Skeletal muscle tissue (tissue), 4 donors: ENCODE results near the gene ANXA8L1. TPM values are rescaled to one million over a fixed set of nuclear protein-coding genes. Genes with fewer than 3 reads are reported as not detected.
"Not testable (repeated sequence)": the region's sequence is repeated elsewhere in the genome, so short reads cannot be mapped to it uniquely, and the experiment has no call there.

Source experiments
- H3K27ac ChIP-seq: one replicate; pipeline ENCODE4 v1.7.0; 2013; ENCODE audit warnings: mild to moderate bottlenecking, low read depth, low read length, inconsistent platforms
- H3K27me3 ChIP-seq, 3 donors: one replicate each; pipeline ENCODE4 v1.7.0; 2013; ENCODE audit warnings: low read length in 3 of 3; ENCODE audit not compliant: control insufficient read depth in 3 of 3, insufficient read depth in 3 of 3
- H3K36me3 ChIP-seq, 3 donors: one replicate each; pipeline ENCODE4 v1.7.0; 2013; ENCODE audit warnings: low read length in 3 of 3; ENCODE audit not compliant: control insufficient read depth in 3 of 3, insufficient read depth in 3 of 3
- H3K4me1 ChIP-seq, 3 donors: one replicate each; pipeline ENCODE4 v1.7.0; 2013; ENCODE audit warnings: low read length in 3 of 3, mild to moderate bottlenecking in 3 of 3; ENCODE audit not compliant: control insufficient read depth in 3 of 3, insufficient read depth in 3 of 3
- H3K4me3 ChIP-seq, 3 donors: one replicate each; pipeline ENCODE4 v1.7.0; 2013; ENCODE audit warnings: low read length in 3 of 3
- H3K9ac ChIP-seq, 3 donors: one replicate each; pipeline ENCODE4 v1.7.0; 2013; ENCODE audit warnings: low read length in 3 of 3, mild to moderate bottlenecking in 3 of 3, moderate library complexity in 2 of 3, low read depth in 1 of 3
- H3K9me3 ChIP-seq, 3 donors: one replicate each; pipeline ENCODE4 v1.7.0; 2013; ENCODE audit warnings: low read length in 3 of 3; ENCODE audit not compliant: control insufficient read depth in 3 of 3
- total RNA-seq: library from RNA; depleted of rRNA; stranded (reverse); fragments of >200 nt; gene quantifications from one replicate; pipeline ENCODE4 v1.2.3, GENCODE V29; 2014
- donor health status: Osteomylitis.

The ANXA8L1 gene
- total RNA-seq, 1 donor from 2014 or later = 0.52 TPM

GRCh38 chr10:46368956-46369355 is 6.6 kb upstream of the ANXA8L1 start:
- H3K4me1 ChIP-seq, H3K4me3 ChIP-seq, H3K9ac ChIP-seq, H3K9me3 ChIP-seq, H3K27me3 ChIP-seq, H3K27ac ChIP-seq, H3K36me3 ChIP-seq: not testable (repeated sequence)

DNA sequence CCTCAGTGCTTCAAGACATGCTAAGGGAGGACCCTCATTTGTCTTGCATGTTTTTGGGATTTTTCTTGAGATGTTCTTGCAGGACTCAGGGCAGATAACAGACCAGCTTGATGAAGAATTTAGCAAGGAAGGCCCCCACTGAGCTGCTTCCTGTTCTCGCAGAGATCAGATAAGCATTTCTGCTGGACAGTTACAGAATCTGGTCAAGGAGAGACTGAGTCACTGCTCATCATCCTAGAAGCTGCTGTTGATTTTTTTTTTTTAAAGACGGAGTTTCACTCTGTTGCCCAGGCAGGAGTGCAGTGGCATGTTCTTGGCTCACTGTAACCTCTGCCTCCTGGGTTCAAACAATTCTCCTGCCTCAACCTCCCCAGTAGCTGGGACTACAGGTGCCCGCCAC is 1.2 kb upstream of the ANXA8L1 start:
- H3K27ac ChIP-seq, H3K9me3 ChIP-seq, H3K4me1 ChIP-seq, H3K27me3 ChIP-seq, H3K4me3 ChIP-seq, H3K36me3 ChIP-seq, H3K9ac ChIP-seq: not testable (repeated sequence)

GRCh38 chr10:46377022-46377421 is 1.4 kb downstream of the ANXA8L1 start:
- H3K4me1 ChIP-seq, H3K36me3 ChIP-seq, H3K9ac ChIP-seq, H3K27me3 ChIP-seq, H3K9me3 ChIP-seq, H3K27ac ChIP-seq, H3K4me3 ChIP-seq: not testable (repeated sequence)

DNA sequence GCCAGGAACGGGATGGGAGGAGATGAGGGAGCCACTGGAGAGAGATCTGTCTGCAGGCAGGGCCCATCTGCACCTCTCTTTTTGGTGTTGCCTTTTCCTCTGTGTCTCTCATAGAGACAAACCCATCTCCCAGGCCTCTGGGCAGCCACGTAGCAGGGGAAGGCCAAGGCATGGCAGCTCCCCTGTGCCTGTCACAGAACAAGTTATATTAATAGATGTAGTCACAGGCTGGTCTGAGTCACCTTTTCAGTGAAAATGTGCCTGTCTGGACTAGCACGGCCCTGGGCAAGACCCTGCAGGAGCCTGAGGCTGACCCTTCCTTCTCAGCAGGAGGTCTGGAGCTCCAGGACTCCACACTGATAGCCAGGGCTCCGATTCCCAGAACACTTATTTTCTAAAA is 2.1 kb downstream of the ANXA8L1 start:
- H3K36me3 ChIP-seq = not testable (repeated sequence)

GRCh38 chr10:46378108-46378507 is 2.5 kb downstream of the ANXA8L1 start:
- not testable (repeated sequence) for H3K36me3 ChIP-seq, H3K27ac ChIP-seq, H3K27me3 ChIP-seq, H3K4me1 ChIP-seq, H3K9ac ChIP-seq, H3K9me3 ChIP-seq, H3K4me3 ChIP-seq

More for the DNA sequence above, 2.1 kb downstream of the ANXA8L1 start:
- not testable (repeated sequence) for H3K27ac ChIP-seq, H3K27me3 ChIP-seq, H3K9me3 ChIP-seq, H3K4me3 ChIP-seq, H3K9ac ChIP-seq, H3K4me1 ChIP-seq

DNA sequence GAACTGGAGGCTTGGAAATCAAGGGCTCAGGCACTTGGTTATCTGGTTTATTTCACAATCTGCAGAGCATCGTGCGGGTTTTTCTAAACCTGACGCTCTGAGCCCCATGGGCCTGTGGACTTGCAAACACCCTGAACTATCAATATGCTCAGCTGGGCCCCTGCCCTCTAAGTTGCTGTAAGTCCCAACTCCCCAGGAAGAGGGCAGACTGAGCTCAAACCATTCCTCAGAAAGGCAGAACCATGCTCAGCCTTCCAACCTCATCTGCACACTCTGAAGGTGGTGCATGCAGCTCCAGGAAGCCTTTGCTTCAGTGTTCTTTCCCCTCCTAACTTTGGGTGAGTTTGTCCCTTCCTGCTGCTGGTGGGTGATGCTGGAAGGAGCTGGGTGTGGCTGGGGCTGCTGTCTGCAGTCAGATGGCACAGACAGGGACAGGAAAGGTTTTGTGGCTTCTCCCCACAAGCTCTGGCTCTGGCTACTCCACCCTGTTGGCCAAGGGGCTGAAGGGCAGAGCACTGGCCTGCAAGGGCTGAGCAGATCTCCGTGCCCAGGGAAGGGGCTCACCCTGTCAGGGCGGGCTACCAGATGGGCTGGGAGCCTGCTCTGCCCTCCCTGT is 3.8 kb downstream of the ANXA8L1 start:
- not testable (repeated sequence) for H3K27ac ChIP-seq, H3K36me3 ChIP-seq, H3K4me3 ChIP-seq, H3K9ac ChIP-seq, H3K27me3 ChIP-seq, H3K9me3 ChIP-seq, H3K4me1 ChIP-seq

- H3K27me3 ChIP-seq, H3K27ac ChIP-seq, H3K9ac ChIP-seq, H3K4me1 ChIP-seq, H3K4me3 ChIP-seq, H3K36me3 ChIP-seq, H3K9me3 ChIP-seq: not testable (repeated sequence)
Observed at GRCh38 chr10:46385858-46386257, 10.3 kb downstream of the ANXA8L1 start.

GRCh38 chr10:46386694-46387093 is 11.1 kb downstream of the ANXA8L1 start:
- not testable (repeated sequence) for H3K4me1 ChIP-seq, H3K36me3 ChIP-seq, H3K4me3 ChIP-seq, H3K9ac ChIP-seq, H3K9me3 ChIP-seq, H3K27ac ChIP-seq, H3K27me3 ChIP-seq

DNA sequence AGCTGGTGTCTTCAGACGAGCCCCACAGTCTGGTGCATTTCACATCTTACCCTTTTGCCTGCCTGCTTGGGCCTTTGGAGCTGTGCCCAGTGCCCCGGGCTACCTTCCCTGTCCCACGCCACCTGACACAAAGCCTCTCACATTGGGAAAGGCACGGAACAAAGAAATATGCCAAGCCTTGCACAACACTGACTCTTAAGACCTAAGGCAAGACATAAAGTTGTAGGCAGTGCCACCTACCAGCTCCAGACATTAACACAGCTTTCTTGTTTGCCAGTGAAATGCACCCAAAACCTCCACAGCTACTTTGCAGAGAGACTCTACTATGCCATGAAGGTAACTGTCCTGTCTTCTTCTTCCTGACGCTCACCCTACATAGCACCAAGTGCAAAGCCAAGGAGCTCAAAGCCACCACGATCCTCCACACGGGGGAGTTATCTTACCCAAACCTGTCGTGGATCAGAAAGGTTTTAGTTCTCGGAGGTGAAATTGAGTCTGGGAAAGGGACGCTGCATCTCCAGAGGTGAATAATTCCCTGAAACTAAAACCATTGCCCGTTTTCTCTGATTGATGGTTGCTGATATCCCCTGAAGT is 11.8 kb downstream of the ANXA8L1 start:
- H3K4me1 ChIP-seq, H3K9me3 ChIP-seq, H3K36me3 ChIP-seq, H3K4me3 ChIP-seq, H3K27me3 ChIP-seq, H3K27ac ChIP-seq, H3K9ac ChIP-seq: not testable (repeated sequence)

- not testable (repeated sequence) for H3K27me3 ChIP-seq, H3K36me3 ChIP-seq, H3K27ac ChIP-seq, H3K9me3 ChIP-seq, H3K4me3 ChIP-seq, H3K4me1 ChIP-seq, H3K9ac ChIP-seq
Observed at GRCh38 chr10:46391422-46391821, 15.8 kb downstream of the ANXA8L1 start.
